HEK293 (cell line): ENCODE data around the gene CCDC81.

ENCODE experiments used
- CTCF ChIA-PET: fragments of 350-600 bp; formaldehyde crosslinking; extraction: SDS; loops from one replicate; lab custom pipeline; 2021; ENCODE audit warnings: antibody characterized with exemption; lab: Yijun Ruan, JAX
- POLR2A ChIA-PET: fragments of 300-600 bp; formaldehyde crosslinking; extraction: SDS; loops from one replicate; lab custom pipeline; 2020; ENCODE audit warnings: antibody characterized with exemption, inconsistent platforms; lab: Yijun Ruan, JAX
- H3K27ac ChIP-seq: fragments of 200-500 bp; sonication (Bioruptor generic); 2 replicates; pipeline ENCODE4 v1.5.1; 2014; ENCODE audit warnings: low read depth, low read length, control low read depth, inconsistent platforms; ENCODE audit errors: extremely low read depth
- H3K36me3 ChIP-seq, 2 experiments: fragments of 200-500 bp in 1 of 2; sonication (Bioruptor generic) in 1 of 2; 1 replicate in 1 of 2; 2 replicates in 1 of 2; pipeline ENCODE4 v1.5.1; 2014 to 2017; ENCODE audit warnings: inconsistent platforms in 2 of 2, low read length in 2 of 2; ENCODE audit not compliant: control insufficient read depth in 2 of 2, insufficient read depth in 1 of 2
- H3K4me1 ChIP-seq: fragments of 200-500 bp; sonication (Bioruptor generic); 2 replicates; pipeline ENCODE4 v1.5.1; 2014; ENCODE audit warnings: mild to moderate bottlenecking, low read length, inconsistent platforms; ENCODE audit not compliant: control insufficient read depth, insufficient read depth
- H3K4me3 ChIP-seq: 2 replicates; pipeline ENCODE4 v1.5.1; 2011; ENCODE audit warnings: low read depth, mild to moderate bottlenecking, control low read depth, low read length, moderate library complexity
- H3K9me3 ChIP-seq: fragments of 200-500 bp; sonication (Bioruptor generic); 2 replicates; pipeline ENCODE4 v1.5.1; 2014; ENCODE audit warnings: low read depth, low read length, inconsistent platforms; ENCODE audit not compliant: control insufficient read depth, insufficient read depth
- BCL11B ChIP-seq: fragments of 450-650 bp; formaldehyde crosslinking; IDR thresholded peaks from 2 replicates; pipeline ENCODE4 v1.5.1; 2016; ENCODE audit warnings: low read depth, missing biosample characterization, missing genetic modification characterization
- HOXC10 ChIP-seq: sonication (generic); formaldehyde crosslinking; IDR thresholded peaks from 2 replicates; pipeline ENCODE4 v1.8.1; 2023; ENCODE audit warnings: mild to moderate bottlenecking, missing genetic modification reagents
- MZF1 ChIP-seq: fragments of 450-650 bp; formaldehyde crosslinking; IDR thresholded peaks from 2 replicates; pipeline ENCODE4 v1.5.1; 2017; ENCODE audit warnings: missing biosample characterization, missing genetic modification characterization, borderline replicate concordance
- OVOL3 ChIP-seq: fragments of 450-650 bp; formaldehyde crosslinking; IDR thresholded peaks from 2 replicates; pipeline ENCODE4 v1.5.1; 2016; ENCODE audit warnings: missing biosample characterization, missing genetic modification characterization
- SETDB1 ChIP-seq: IDR thresholded peaks from one replicate; pipeline ENCODE4 v1.6.1; 2017; ENCODE audit warnings: mild to moderate bottlenecking, low read length, moderate library complexity, mixed read lengths; ENCODE audit not compliant: insufficient read length
- TRIM28 ChIP-seq: IDR thresholded peaks from 2 replicates; pipeline ENCODE4 v1.6.1; 2011; ENCODE audit warnings: low read length, control low read depth, borderline replicate concordance
- YY2 ChIP-seq: fragments of 450-650 bp; formaldehyde crosslinking; IDR thresholded peaks from 2 replicates; pipeline ENCODE4 v1.5.1; 2016; ENCODE audit warnings: missing biosample characterization, missing genetic modification characterization
- ZBTB17 ChIP-seq: fragments of 450-650 bp; formaldehyde crosslinking; IDR thresholded peaks from 2 replicates; pipeline ENCODE4 v1.5.1; 2016; ENCODE audit warnings: missing biosample characterization, missing genetic modification characterization
- ZBTB48 ChIP-seq: fragments of 450-650 bp; formaldehyde crosslinking; IDR thresholded peaks from 2 replicates; pipeline ENCODE4 v1.5.1; 2016; ENCODE audit warnings: missing biosample characterization, missing genetic modification characterization
- ZEB2 ChIP-seq: fragments of 450-650 bp; formaldehyde crosslinking; IDR thresholded peaks from 2 replicates; pipeline ENCODE4 v1.5.1; 2016; ENCODE audit warnings: missing biosample characterization, missing genetic modification characterization
- ZFP69B ChIP-seq: fragments of 450-650 bp; formaldehyde crosslinking; IDR thresholded peaks from 2 replicates; pipeline ENCODE4 v1.5.1; 2016; ENCODE audit warnings: missing biosample characterization, missing genetic modification characterization
- ZNF146 ChIP-seq: fragments of 450-650 bp; formaldehyde crosslinking; IDR thresholded peaks from 2 replicates; pipeline ENCODE4 v1.5.1; 2016; ENCODE audit warnings: missing biosample characterization, missing genetic modification characterization
- ZNF214 ChIP-seq: fragments of 450-650 bp; formaldehyde crosslinking; IDR thresholded peaks from 2 replicates; pipeline ENCODE4 v1.5.1; 2017; ENCODE audit warnings: missing biosample characterization, mild to moderate bottlenecking, missing genetic modification characterization, borderline replicate concordance
- ZNF324 ChIP-seq: fragments of 450-650 bp; formaldehyde crosslinking; IDR thresholded peaks from 2 replicates; pipeline ENCODE4 v1.5.1; 2016; ENCODE audit warnings: missing biosample characterization, missing genetic modification characterization
- ZNF335 ChIP-seq: fragments of 450-650 bp; formaldehyde crosslinking; conservative IDR thresholded peaks from 2 replicates; pipeline ENCODE4 v1.5.1; 2016; ENCODE audit warnings: missing biosample characterization, missing genetic modification characterization
- ZNF350 ChIP-seq: fragments of 450-650 bp; formaldehyde crosslinking; IDR thresholded peaks from 2 replicates; pipeline ENCODE4 v1.5.0; 2017; ENCODE audit warnings: missing biosample characterization, mild to moderate bottlenecking, missing genetic modification characterization
- ZNF366 ChIP-seq: fragments of 450-650 bp; formaldehyde crosslinking; conservative IDR thresholded peaks from 2 replicates; pipeline ENCODE4 v1.5.1; 2016; ENCODE audit warnings: missing biosample characterization, missing genetic modification characterization
- ZNF623 ChIP-seq: fragments of 450-650 bp; formaldehyde crosslinking; IDR thresholded peaks from 2 replicates; pipeline ENCODE4 v1.5.1; 2016; ENCODE audit warnings: missing biosample characterization, missing genetic modification characterization
- ZNF624 ChIP-seq: fragments of 450-650 bp; formaldehyde crosslinking; IDR thresholded peaks from 2 replicates; pipeline ENCODE4 v1.5.1; 2017; ENCODE audit warnings: missing biosample characterization, missing genetic modification characterization
- ZNF660 ChIP-seq: fragments of 450-650 bp; IDR thresholded peaks from 2 replicates; pipeline ENCODE4 v1.5.1; 2018; ENCODE audit warnings: missing biosample characterization, mild to moderate bottlenecking, missing genetic modification characterization
- ZNF701 ChIP-seq: fragments of 450-650 bp; formaldehyde crosslinking; IDR thresholded peaks from 2 replicates; pipeline ENCODE4 v1.5.1; 2016; ENCODE audit warnings: missing biosample characterization, missing genetic modification characterization
- ZSCAN16 ChIP-seq: fragments of 450-650 bp; formaldehyde crosslinking; IDR thresholded peaks from 2 replicates; pipeline ENCODE4 v1.5.1; 2016; ENCODE audit warnings: missing biosample characterization, missing genetic modification characterization
- TF ChIP-seq, protein P1 (sequence below): fragments of 450-650 bp; formaldehyde crosslinking; IDR thresholded peaks from 2 replicates; pipeline ENCODE4 v1.5.1; 2016; ENCODE audit warnings: missing biosample characterization, missing genetic modification characterization
- TF ChIP-seq, protein P2 (sequence below): fragments of 450-650 bp; formaldehyde crosslinking; IDR thresholded peaks from 2 replicates; pipeline ENCODE4 v1.5.1; 2017; ENCODE audit warnings: missing biosample characterization, missing genetic modification characterization

Gene CCDC81

DNA sequence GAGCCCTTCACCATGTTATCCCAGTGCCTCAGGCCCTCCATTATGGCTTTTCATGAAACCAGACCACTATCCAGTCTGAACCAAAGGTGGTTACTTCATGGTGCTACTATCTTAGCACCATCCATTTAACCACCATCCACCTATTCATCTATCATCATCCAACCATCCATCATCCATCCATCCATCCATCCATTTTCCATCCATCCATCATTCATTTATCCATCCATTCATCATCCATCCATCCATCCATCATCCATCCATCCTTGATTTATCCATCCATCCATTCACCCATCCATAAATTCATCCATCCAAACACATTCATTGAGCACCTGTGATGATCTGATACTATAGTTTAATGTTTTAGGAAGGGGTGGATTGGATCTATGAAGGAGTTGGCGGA, 93.5 kb downstream of the CCDC81 start:
- TF ChIP-seq TRIM28 (no peak), ZBTB17 (peak; percentile 89), ZNF214 (tag by site-specific recombination) (no peak), HOXC10 (CRISPR knock-in tag) (no peak), ZNF324 (tag by site-specific recombination) (no peak), ZNF366 (tag by site-specific recombination) (peak; percentile 95), ZBTB48 (tag by site-specific recombination) (no peak), ZFP69B (no peak), ZNF660 (tag by site-specific recombination) (no peak)
- Histone ChIP-seq H3K27ac (no peak overlapping the region), H3K4me1 (peaks cover 3% of the 10 kb centered on the region; the same call in 1 of the 2 replicates), H3K9me3 (no peaks in the 10 kb centered on the region), H3K36me3 (no peaks in the 10 kb centered on the region), H3K4me3 (no peak overlapping the region)
- ChIA-PET CTCF (no interaction called here), POLR2A (interaction anchor here (1.0 to 1.1 kb wide), 2 partner anchors 10 to 101 kb away, joined by 3 read pairs; no protein-coding TSS in a partner anchor)

DNA sequence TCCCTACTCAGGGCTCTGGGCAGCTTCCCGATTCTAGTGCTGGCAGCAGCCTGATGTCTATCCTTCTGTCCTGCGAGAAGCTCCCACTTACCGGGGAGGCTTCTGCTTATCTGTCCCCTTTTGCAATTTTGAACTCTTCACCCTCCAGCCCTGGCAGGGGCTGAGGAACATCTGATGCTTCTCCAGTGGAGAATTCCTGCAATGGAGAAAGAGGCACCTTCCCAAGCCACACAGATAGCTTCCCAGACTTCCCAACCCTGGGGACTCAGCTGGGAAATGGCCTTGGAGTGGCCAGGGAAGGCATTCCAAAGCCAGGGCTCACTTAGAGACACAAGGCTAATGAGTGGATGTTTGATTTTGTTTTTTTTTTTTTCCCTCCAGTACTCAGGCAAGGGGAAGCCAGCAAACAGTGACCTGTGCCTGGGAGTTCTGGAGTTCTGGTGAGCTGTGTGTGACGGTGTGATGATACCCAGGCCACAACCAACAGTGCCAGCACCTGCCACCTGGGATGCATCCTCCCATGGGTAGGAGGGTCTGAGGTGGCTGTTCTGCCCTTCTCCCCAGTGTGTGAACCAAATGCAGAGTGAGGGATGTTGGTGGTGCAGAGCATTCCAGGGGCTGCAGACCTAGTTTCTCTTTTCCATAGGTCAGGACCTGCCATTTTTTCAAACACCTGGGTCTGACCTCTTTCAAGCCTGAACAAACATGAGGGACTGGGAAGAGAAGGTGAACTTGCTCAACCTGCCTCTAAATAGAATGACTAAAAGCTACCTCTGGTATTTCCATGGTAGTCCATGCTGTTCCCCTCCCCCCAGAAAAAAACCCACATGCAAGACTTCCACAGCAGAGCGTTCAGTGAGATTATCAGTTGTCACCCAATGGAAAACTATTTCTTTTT, 95.1 kb downstream of the CCDC81 start:
- CTCF ChIA-PET = interaction anchor here (0.6 to 1.5 kb wide), 3 partner anchors 14 to 330 kb away, joined by 3 to 5 read pairs (median 3); no protein-coding TSS in a partner anchor
- TF ChIP-seq MZF1 (tag by site-specific recombination) (no peak), ZNF146 (tag by site-specific recombination) (no peak), ZNF350 (tag by site-specific recombination) (no peak), ZBTB48 (tag by site-specific recombination) (no peak), ZSCAN16 (no peak), ZNF623 (tag by site-specific recombination) (no peak), SETDB1 (no peak), ZNF335 (tag by site-specific recombination) (no peak), ZNF701 (no peak), OVOL3 (tag by site-specific recombination) (no peak), BCL11B (no peak), ZNF624 (no peak), YY2 (no peak), ZEB2 (no peak)
- TF ChIP-seq, protein P1, sequence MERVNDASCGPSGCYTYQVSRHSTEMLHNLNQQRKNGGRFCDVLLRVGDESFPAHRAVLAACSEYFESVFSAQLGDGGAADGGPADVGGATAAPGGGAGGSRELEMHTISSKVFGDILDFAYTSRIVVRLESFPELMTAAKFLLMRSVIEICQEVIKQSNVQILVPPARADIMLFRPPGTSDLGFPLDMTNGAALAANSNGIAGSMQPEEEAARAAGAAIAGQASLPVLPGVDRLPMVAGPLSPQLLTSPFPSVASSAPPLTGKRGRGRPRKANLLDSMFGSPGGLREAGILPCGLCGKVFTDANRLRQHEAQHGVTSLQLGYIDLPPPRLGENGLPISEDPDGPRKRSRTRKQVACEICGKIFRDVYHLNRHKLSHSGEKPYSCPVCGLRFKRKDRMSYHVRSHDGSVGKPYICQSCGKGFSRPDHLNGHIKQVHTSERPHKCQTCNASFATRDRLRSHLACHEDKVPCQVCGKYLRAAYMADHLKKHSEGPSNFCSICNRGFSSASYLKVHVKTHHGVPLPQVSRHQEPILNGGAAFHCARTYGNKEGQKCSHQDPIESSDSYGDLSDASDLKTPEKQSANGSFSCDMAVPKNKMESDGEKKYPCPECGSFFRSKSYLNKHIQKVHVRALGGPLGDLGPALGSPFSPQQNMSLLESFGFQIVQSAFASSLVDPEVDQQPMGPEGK = no peak
- TF ChIP-seq, protein P2, sequence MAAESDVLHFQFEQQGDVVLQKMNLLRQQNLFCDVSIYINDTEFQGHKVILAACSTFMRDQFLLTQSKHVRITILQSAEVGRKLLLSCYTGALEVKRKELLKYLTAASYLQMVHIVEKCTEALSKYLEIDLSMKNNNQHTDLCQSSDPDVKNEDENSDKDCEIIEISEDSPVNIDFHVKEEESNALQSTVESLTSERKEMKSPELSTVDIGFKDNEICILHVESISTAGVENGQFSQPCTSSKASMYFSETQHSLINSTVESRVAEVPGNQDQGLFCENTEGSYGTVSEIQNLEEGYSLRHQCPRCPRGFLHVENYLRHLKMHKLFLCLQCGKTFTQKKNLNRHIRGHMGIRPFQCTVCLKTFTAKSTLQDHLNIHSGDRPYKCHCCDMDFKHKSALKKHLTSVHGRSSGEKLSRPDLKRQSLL = no peak
- TF ChIP-seq, all 188 proteins: peak for 0
- no peak overlapping the region for H3K4me3 ChIP-seq
- POLR2A ChIA-PET = interaction anchor here (1.1 to 1.2 kb wide), 2 partner anchors 9 to 11 kb away, joined by 3 to 4 read pairs; no protein-coding TSS in a partner anchor
- H3K36me3 ChIP-seq = no peaks in the 10 kb centered on the region
- no peaks in the 10 kb centered on the region; the same call in 1 of the 2 replicates for H3K4me1 ChIP-seq
- H3K27ac ChIP-seq = no peak overlapping the region
- no peaks in the 10 kb centered on the region for H3K9me3 ChIP-seq
